ENCODE measurements around the gene SOCS6.
"Not testable (repeated sequence)": the region's sequence is repeated elsewhere in the genome, so short reads cannot be mapped to it uniquely, and the experiment has no call there.

DNA sequence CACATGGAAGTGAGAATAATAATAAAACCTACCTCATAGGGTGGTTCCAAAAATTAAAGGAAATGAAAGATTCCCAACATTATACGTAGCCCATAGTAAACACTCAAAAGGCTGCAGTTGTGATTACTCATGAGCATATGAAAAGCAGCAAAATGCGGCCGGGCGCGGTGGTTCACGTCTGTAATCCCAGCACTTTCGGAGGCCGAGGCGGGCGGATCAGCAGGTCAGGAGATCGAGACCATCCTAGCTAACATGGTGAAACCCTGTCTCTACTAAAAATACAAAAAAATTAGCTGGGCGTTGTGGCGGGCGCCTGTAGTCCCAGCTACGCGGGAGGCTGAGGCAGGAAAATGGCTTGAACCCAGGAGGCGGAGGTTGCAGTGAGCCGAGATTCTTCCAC, 39.0 kb upstream of the SOCS6 start:
- not testable (repeated sequence) for TF ChIP-seq BCL3 (CRISPR knock-in tag; IDR thresholded peaks at IDR 0.05); TAF1 (CRISPR knock-in tag; IDR thresholded peaks at IDR 0.05); ZNF549 (CRISPR knock-in tag; IDR thresholded peaks at IDR 0.05); RFX5 (IDR thresholded peaks at IDR 0.05; ENCODE audit: low read depth, low read length); HOXA3 (CRISPR knock-in tag; IDR thresholded peaks at IDR 0.05)
- TF ChIP-seq, protein P1, sequence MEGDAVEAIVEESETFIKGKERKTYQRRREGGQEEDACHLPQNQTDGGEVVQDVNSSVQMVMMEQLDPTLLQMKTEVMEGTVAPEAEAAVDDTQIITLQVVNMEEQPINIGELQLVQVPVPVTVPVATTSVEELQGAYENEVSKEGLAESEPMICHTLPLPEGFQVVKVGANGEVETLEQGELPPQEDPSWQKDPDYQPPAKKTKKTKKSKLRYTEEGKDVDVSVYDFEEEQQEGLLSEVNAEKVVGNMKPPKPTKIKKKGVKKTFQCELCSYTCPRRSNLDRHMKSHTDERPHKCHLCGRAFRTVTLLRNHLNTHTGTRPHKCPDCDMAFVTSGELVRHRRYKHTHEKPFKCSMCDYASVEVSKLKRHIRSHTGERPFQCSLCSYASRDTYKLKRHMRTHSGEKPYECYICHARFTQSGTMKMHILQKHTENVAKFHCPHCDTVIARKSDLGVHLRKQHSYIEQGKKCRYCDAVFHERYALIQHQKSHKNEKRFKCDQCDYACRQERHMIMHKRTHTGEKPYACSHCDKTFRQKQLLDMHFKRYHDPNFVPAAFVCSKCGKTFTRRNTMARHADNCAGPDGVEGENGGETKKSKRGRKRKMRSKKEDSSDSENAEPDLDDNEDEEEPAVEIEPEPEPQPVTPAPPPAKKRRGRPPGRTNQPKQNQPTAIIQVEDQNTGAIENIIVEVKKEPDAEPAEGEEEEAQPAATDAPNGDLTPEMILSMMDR (CRISPR knock-in tag; IDR thresholded peaks at IDR 0.05), result not testable (repeated sequence)

Data from HepG2 (cell line).